GM19397 (cell line): Measurements from ENCODE around the gene VRTN.
"Not testable (repeated sequence)": the region's sequence is repeated elsewhere in the genome, so short reads cannot be mapped to it uniquely, and the experiment has no call there.

Source experiments
- ATAC-seq: cut with Tn5 transposase; IDR thresholded peaks from one replicate; pipeline ENCODE4 v1.9.1; 2021; ENCODE audit warnings: mild to moderate bottlenecking, moderate library complexity; ENCODE audit not compliant: unreplicated experiment

VRTN gene, protein sequence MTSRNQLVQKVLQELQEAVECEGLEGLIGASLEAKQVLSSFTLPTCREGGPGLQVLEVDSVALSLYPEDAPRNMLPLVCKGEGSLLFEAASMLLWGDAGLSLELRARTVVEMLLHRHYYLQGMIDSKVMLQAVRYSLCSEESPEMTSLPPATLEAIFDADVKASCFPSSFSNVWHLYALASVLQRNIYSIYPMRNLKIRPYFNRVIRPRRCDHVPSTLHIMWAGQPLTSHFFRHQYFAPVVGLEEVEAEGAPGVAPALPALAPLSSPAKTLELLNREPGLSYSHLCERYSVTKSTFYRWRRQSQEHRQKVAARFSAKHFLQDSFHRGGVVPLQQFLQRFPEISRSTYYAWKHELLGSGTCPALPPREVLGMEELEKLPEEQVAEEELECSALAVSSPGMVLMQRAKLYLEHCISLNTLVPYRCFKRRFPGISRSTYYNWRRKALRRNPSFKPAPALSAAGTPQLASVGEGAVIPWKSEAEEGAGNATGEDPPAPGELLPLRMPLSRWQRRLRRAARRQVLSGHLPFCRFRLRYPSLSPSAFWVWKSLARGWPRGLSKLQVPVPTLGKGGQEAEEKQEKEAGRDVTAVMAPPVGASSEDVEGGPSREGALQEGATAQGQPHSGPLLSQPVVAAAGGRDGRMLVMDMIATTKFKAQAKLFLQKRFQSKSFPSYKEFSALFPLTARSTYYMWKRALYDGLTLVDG

DNA sequence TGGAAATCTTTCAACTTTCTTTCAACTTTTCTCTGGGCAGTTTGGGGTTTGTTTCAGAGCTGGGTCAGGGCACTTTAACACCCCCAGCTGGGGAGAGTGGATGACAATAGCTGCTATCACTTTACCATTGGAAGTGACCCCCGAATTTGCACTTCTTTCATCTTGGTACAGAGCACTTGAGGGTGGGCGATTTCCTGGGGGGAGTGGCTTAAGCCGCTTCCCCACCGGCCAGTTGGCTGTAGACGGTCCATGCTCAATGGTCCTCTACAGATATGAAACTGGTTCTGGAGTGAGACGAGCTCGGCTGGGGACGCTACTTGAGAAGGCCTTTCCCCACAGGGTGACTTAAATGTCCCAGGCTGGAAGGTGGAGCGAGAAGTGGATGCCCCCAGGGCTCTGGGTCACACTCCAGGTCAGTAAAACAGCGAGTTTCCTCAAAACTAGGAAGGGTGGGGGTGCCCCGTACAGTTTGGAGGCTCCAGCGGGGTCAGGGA, at the start of gene VRTN:
TSS of gene VRTN (plus strand) at position 231 of the 494 bp plus-strand sequence. CDS start 8,313 bp downstream, outside the sequence.
- no peak for ATAC-seq

- ATAC-seq = no peak
Observed at GRCh38 chr14:74299061-74299545, 49.2 kb upstream of the VRTN start.

DNA sequence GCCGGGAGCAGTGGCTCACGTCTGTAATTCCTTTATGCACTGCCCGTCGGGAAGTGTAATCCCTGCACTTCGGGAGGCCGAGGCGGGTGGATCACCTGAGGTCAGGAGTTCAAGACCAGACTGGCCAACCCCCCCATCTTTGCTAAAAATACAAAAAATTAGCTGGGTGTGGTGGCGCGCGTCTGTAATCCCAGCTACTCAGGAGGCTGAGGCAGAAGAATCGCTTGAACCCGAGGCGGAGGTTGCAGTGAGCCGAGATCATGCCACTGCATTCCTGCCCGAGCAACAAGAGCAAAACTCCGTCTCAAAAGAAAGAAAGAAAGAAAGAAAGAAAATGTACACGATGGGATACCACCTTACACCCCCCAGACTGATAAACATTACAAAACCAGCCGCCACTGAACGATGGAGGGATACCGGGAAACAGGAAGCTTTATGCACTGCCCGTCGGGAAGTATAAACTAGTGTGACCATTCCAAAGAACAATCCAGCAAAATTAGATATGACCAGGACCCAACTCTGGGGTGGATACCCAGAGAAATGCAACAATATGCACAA, 46.6 kb upstream of the VRTN start:
- ATAC-seq = no peak

DNA sequence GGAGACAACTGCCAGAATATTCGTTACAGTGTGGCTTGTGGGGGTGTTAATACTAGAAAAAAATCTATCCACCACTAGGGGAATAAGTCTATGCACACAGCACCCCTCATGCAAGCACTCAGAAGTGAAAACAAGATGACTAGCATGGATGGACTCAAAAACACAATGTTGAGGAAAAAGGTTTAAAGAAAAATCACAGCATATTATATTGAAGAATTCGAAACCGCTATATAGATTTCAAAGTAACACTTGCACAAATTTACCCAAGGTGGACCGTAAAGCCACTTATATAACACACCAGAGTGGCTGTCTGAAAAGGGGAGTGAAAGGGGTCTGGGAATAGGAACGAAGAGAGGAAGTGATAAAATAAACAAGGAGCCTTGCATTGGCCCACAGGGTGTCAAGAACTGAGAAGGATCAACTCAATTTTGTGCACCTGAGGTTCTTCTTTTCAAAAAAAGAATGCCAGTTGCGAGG, 46.1 kb upstream of the VRTN start:
- ATAC-seq = no peak

DNA sequence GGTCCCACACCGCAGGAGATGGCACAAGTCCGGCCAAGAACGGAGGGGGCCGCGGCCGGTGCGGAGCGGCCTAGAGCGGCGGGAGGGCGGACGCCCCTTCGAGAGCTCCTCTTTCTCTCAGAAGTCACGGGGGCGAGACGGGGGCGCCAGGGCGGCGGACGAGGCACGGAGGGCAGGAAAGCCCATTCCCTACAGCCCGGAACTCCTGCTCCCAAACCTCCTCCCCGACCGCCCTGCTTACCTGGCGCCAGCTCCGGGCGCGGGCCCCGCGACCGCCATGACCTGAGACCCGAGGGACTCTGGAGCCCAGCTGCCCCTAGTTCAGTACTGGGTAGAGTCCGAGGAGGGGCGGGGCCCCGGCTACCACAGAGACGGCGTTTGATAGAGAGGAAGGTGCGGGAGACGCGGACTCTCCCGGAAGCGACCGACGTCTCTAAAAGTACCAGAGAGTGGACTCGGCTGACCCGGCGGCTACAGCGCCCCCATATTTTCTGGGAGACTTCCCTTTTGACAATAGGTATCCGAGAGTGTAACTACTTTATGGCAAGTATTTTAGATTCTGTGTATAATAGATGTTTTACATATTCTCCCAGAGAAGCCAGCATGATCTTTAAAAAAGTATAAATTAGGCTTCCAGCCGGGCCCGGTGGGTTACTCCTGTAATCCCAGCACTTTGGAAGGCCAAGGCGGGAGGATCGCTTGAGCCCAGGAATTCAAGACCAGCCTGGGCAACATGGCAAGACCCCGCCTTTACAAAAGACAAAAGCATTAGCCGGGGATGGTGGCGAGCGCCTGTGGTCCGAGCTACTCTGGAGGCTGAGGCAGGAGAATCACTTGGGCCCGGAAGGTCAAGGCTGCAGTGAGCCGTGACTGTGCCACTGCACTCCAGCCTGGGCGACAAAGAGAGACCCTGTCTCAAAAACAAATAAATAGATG, 45.4 kb upstream of the VRTN start, which contains the start of gene ABCD4:
TSS of gene ABCD4 (minus strand) at position 301 of the 936 bp plus-strand sequence. CDS start at position 279, 22 bp downstream.
- ATAC-seq = peak; percentile 96

- ATAC-seq = no peak
Observed at GRCh38 chr14:74308695-74309094, 39.6 kb upstream of the VRTN start.

GRCh38 chr14:74309125-74310022, 38.9 kb upstream of the VRTN start:
- ATAC-seq = no peak

- ATAC-seq = no peak
Observed at GRCh38 chr14:74312161-74312560, 36.1 kb upstream of the VRTN start.

DNA sequence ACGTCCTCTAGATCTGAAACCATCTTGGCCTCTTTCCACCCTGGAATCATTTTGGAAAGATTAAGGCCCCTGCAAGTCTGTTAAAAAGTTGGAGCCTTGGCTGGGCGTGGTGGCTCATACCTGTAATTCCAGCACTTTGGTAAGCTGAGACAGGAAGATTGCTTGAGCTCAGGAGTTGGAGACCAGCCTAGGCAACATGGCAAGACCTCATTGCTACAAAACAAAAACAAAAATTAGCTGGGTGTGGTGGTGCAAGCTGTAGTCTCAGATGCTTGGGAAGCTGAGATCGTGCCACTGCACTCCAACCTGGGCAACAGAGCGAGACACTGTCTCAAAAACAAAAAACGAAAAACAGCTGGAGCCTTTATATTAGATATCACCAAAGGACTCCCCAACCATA, 34.7 kb upstream of the VRTN start:
- ATAC-seq = no peak

DNA sequence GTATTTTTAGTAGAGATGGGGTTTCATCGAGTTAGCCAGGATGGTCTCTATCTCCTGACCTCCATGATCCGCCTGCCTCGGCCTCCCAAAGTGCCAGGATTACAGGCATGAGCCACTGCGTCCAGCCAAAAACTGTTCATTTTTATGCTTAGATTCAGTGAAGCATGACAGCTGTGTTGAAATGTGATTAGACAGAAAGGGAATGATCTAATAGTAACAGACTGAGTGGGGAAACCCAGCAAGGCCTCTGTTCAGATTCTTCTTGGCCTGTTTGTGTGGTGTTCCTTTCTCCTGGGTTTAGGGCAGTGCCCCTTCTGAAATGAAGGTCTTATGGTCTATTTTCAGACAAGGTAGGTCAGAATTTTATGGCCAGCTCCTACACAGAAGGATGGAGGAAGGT, 33.7 kb upstream of the VRTN start:
- no peak for ATAC-seq

- ATAC-seq = no peak
Observed at GRCh38 chr14:74324931-74325361, 23.3 kb upstream of the VRTN start.

DNA sequence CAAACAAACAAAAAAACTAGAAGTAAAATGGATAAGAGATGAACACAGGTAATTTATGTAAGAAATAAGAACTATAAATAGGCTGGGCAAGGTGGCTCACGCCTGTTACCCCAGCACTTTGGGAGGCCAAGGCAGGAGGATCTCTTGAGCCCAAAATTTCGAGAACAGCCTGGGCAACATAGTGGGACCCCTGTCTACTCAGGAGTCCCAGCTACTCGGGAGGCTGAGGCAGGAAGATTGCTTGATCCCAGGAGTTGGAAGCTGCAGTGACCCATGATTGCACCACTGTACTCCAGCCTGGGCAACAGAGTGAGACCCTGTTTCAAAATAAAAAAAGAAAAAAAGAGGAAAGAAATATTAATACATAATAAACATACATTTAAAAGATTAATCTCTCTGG, 22.8 kb upstream of the VRTN start:
- no peak for ATAC-seq

GRCh38 chr14:74326369-74327152, 21.7 kb upstream of the VRTN start:
- ATAC-seq = no peak

DNA sequence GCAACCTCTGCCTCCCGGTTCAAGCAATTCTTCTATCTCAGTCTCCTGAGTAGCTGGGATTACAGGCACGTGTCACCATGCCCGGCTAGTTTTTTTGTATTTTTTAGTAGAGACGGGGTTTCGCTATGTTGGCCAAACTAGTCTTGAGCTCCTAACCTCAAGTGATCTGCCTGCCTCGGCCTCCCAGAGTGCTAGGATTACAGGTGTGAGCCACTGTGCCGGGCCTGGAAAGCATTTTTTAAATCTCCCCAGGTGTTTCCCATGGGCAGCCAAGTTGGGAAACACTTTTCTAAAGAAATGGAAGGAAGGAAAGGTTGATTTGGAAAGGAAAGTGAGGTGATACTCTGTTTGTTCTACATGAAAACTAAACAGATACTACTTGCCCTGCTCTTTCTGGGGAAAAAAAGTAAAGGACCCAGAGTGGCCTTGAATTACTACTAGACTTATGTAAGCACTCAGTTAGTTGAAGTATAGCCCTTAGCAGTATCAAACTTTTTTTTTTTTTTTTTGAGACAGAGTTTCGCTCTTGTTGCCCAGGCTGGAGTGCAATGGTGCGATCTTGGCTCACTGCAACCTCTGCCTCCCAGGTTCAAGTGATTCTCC, 18.2 kb upstream of the VRTN start:
- not testable (repeated sequence) for ATAC-seq

GRCh38 chr14:74333909-74334308, 14.4 kb upstream of the VRTN start:
- no peak for ATAC-seq

- ATAC-seq = no peak
Observed at GRCh38 chr14:74346341-74346740, 1.9 kb upstream of the VRTN start.

DNA sequence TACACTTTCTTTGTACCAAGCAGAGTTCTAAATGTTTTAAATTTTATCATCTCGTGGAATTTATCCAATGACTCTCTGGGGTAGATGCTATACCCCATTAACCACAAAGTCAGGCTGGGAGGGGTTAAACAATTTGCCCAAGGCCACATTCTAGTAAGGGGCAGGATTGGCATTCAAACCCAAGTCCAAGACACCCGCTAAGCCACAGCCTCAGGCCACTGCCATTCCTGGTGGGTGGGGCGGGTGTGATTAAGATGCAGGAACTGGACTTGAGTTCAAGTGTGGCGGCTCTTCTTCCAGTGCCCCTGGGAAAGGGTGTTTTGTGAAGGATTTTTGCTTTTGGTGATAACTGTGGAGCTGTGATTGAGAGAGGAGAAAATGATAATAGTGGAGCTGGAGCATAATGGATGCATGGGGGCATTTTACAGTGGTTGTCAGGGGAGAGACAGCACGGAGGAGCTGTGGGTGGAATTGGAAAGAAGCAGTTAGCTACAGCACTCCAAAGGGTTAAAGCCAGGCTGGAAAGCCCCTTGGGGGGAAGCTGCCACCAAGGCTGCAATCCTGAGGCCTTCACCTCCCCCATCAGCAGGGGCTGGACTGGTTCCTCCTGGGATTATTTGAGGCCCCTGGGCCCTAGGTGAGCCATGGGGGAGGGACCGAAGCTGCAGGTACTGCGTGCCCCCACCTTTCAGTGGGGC, 1.0 kb upstream of the VRTN start:
- ATAC-seq = no peak

DNA sequence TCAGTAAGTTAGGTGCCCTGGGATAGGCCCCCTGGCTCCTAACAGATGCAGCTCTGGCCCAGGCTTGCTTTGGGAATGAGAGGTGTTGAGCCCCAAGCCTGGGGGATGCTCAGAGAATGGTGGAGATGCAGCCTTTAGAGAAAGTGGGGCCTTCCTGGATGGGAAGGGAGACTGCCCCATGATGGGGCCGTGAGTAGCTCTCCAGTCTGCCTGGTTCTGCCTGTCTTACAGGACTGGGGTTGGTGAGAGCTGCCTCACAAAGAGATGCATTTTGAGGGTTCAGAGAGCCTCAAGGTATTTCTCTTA, 523 bp upstream of the VRTN start:
- ATAC-seq = no peak
